NB4 (cell line): ENCODE data around the gene EFNA2.

ENCODE experiments used
- DNase-seq: peaks from one replicate; pipeline ENCODE4 v3.0.0; 2010; ENCODE audit warnings: low read depth
- H3K4me3 ChIP-seq: one replicate; pipeline ENCODE4 v1.5.1; 2011; ENCODE audit warnings: mild to moderate bottlenecking, low read depth, low read length, moderate library complexity
- MYC ChIP-seq: IDR thresholded peaks from 2 replicates; pipeline ENCODE4 v1.6.1; 2011; ENCODE audit warnings: low read depth, low read length
- POLR2A ChIP-seq: IDR thresholded peaks from 2 replicates; pipeline ENCODE4 v1.6.1; 2011; ENCODE audit warnings: mild to moderate bottlenecking; ENCODE audit not compliant: insufficient read length; ENCODE audit errors: extremely low read depth
- TF ChIP-seq, protein P1 (sequence below): IDR thresholded peaks from 2 replicates; pipeline ENCODE4 v1.6.1; 2011; ENCODE audit warnings: low read depth, low read length
- TF ChIP-seq, protein P2 (sequence below): IDR thresholded peaks from one replicate; pipeline ENCODE4 v1.5.1; 2012; ENCODE audit warnings: low read depth, low read length

The EFNA2 gene

DNA sequence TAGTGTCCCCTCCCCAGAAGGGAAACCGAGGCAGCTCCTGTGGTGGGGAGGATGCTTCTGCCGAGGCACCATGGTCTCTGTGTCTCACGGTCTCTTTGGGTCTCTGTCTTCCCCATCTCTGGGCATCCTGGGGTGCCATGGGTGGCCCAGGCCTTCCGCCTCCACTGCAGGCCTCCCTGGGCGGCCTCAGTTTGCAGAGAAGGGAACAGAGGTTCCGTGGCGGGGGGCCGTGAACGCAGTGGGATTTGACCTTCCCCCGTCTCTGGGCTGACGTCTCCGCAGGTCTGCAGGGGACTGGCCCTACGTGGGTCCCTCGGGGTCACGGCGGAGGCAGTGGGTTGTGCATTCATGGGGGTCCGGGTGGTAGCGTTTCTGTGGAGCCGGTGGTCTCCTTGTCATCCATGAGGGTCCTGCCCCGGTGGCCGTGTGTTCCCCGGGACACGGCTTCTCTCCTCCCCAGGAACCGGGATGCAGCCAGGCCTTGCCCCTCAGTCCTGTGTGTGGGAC, 4.6 kb downstream of the EFNA2 start:
- DNase-seq: no peak
- H3K4me3 ChIP-seq: no peak overlapping the region
- TF ChIP-seq, protein P1, sequence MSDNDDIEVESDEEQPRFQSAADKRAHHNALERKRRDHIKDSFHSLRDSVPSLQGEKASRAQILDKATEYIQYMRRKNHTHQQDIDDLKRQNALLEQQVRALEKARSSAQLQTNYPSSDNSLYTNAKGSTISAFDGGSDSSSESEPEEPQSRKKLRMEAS: no peak
- no peak for TF ChIP-seq POLR2A
- TF ChIP-seq, protein P2, sequence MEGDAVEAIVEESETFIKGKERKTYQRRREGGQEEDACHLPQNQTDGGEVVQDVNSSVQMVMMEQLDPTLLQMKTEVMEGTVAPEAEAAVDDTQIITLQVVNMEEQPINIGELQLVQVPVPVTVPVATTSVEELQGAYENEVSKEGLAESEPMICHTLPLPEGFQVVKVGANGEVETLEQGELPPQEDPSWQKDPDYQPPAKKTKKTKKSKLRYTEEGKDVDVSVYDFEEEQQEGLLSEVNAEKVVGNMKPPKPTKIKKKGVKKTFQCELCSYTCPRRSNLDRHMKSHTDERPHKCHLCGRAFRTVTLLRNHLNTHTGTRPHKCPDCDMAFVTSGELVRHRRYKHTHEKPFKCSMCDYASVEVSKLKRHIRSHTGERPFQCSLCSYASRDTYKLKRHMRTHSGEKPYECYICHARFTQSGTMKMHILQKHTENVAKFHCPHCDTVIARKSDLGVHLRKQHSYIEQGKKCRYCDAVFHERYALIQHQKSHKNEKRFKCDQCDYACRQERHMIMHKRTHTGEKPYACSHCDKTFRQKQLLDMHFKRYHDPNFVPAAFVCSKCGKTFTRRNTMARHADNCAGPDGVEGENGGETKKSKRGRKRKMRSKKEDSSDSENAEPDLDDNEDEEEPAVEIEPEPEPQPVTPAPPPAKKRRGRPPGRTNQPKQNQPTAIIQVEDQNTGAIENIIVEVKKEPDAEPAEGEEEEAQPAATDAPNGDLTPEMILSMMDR: no peak
- TF ChIP-seq MYC: no peak

DNA sequence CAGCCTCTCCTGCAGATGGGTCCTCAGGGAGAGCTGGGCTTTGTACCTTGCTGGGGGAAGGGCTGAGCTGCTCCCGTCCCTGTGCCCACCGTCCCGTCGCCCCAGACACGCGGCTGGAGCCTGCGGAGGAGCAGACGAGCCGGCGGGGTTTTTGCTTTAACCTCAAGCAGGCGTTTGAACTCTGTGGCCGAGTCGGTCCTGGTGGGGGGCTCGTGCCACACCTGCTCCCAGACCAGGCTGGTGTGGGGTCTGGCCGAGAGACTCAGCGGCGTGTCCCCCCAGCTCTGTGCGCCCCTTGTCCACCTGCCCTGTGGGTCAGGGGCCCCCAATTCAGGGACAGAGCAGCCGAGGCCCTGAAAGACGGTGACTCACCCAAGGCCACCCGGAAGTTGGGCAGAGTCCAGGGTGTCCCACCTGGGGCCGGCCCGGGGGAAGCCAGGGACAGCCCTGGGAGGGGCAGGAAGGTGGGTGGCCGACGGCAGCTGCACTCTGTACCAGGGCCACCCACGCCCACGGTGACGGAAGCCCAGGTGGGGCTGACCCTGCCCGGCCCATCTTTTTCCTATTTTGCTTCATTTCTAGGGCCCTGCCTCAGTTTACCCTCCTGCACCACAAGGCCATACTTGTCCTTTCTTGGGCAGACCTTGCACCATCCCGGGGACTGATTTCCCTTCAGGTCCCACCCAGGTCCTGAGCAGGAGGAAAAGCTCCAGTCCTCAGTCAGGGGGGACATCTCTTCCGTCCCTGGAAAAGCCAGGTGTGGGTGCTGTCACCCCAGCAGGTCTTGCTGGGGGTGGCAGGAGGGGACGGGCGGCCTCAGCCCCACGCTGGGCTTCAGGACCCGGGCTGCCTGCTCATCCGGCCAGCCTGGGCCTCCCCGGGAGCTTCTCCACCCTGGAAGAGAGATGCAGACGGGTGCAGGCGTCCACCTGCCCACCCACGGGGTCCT, 5.3 kb downstream of the EFNA2 start:
- no peak for DNase-seq
- no peak overlapping the region for H3K4me3 ChIP-seq
- TF ChIP-seq, protein P1: no peak
- TF ChIP-seq, protein P2: no peak
- TF ChIP-seq MYC (no peak), POLR2A (no peak)

DNA sequence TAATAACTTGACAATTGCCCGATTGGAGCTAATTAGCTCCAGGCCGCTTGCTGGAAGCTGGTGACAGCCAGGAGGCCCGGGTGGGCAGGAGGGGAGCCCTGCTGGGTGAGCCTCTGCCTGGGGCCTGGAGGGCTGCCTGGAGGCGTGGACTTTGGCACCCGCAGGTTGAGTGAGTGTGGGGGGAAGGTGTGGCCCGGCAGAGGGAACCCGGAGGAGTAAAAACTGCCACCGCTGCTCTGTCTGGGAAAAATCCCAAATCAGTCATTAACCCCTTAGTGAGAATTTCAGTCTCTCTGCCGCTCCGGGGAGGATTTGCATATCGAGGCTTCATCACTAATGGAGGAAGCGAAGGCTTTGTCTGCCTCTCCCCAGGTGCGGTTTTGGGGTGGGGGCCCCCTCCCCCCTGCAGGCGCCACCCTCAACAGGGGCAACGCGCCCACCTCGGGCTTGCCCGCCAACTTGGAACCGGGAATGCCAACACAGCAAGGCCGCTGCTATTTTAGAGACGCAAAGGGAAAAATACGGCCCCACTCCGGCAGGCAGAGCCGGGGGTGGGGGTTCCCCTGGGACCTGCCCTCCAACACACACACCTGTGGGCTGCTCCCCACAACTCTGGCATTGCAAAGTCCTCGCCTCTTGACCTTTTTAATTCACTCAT, 6.2 kb downstream of the EFNA2 start:
- H3K4me3 ChIP-seq: no peak overlapping the region
- TF ChIP-seq MYC: no peak
- TF ChIP-seq, protein P2: no peak
- DNase-seq: no peak

DNA sequence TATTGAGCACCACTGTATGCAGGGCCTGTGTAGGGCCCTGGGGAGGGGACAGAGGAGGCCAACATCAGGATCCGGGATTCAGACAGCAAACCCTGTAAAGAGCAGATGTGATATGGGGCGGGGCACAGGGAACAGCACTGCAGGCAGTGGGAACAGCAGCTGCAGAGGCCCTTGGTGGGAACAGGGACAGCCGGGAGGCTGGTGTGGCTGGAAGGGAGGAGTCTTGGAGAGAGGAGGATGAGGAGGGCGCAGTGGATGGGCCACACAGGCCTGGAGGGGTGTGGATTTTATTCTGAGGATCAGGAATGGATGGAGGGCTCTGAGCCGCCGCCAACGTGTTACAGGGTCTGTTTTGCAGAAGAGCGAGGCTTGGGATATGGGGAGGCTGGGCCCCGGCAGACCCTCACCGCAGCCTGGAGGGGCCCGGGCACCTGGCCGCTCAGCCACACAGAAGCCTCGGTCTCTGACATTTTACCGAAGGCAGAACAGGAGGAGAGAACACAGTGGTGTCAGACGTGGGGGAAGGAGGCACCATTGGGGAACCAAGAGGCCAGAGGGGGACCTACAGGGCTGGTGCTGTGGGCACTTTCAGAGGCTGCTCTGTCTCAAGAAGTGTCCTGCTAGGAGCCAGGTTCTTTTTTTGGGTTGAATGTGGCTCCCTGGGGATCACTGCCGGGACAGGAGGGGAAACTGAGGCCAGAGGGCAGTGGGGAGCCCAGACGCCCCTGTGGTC, 6.9 kb downstream of the EFNA2 start:
- H3K4me3 ChIP-seq: no peak overlapping the region
- TF ChIP-seq, protein P2: no peak
- TF ChIP-seq POLR2A (no peak), MYC (no peak)
- TF ChIP-seq, protein P1: no peak
- DNase-seq: no peak

DNA sequence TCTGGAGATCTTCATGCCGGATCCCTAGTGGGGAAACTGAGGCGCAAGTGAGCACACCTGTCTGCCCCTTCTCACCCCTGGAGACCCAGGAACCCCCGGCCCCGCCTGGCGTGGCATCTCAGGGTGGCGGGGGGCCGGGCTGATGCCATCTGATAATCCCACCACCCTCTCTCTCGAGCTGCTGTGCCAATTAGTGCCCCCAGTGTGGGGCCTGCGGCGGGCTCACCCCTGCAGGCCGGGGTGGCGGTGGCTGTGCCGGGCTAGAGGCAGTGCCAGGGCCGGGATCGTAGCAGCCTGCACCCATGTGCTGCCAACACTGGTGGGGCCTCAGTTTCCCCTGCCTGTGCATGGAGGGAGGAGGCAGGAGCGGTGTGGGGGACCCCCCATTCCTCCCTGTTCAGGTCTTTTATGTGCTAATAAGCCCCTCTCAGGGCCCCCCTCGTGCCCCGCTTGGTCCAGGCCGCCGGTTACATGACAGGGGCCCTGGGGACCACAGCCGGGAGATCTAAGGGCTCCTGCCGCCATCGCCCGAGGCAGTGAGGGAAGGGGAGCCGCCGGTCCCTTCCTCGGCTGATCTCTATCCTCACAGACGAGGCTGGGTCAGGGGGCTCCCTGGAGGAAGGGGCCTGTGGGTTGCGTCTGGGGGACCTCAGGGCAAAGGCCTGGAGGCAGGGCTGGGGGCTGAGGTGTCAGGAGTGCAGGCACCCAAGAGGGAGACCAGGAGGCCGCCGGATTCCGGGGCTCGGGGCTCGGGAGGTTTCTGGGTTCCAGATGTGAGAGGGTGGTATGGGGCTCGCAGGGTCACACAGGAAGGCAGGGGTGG, 8.3 kb downstream of the EFNA2 start:
- no peak overlapping the region for H3K4me3 ChIP-seq
- DNase-seq: no peak
- no peak for TF ChIP-seq POLR2A
- no peak for TF ChIP-seq MYC
- TF ChIP-seq, protein P1: no peak
- TF ChIP-seq, protein P2: no peak
